IMR-90 (cell line): ENCODE measurements around the gene YPEL4.

Experiments used
- CEBPB ChIP-seq: IDR thresholded peaks from 2 replicates; pipeline ENCODE4 v1.6.1; 2012; ENCODE audit warnings: low read depth, low read length, improper control_type of control experiment
- CHD1 ChIP-seq: IDR thresholded peaks from 2 replicates; pipeline ENCODE4 v1.6.1; 2012; ENCODE audit warnings: low read depth, low read length, improper control_type of control experiment
- CTCF ChIP-seq: conservative IDR thresholded peaks from 2 replicates; pipeline ENCODE4 v1.5.1; 2012; ENCODE audit warnings: mild to moderate bottlenecking, low read depth, low read length, improper control_type of control experiment
- FOS ChIP-seq: fragments of 150-350 bp; IDR thresholded peaks from 2 replicates; pipeline ENCODE4 v1.6.1; 2016; ENCODE audit warnings: low read depth, low read length
- MAZ ChIP-seq: IDR thresholded peaks from 2 replicates; pipeline ENCODE4 v1.6.1; 2012; ENCODE audit warnings: low read depth, mild to moderate bottlenecking, low read length, improper control_type of control experiment, moderate library complexity, borderline replicate concordance
- NFE2L2 ChIP-seq: fragments of 150-350 bp; IDR thresholded peaks from 2 replicates; pipeline ENCODE4 v1.6.1; 2016; ENCODE audit warnings: low read depth, mild to moderate bottlenecking, low read length
- POLR2A ChIP-seq: IDR thresholded peaks from 2 replicates; pipeline ENCODE4 v1.6.1; 2012; ENCODE audit warnings: mild to moderate bottlenecking, low read depth, low read length
- TF ChIP-seq, protein P1 (sequence below): fragments of 150-350 bp; IDR thresholded peaks from 2 replicates; pipeline ENCODE4 v1.6.1; 2017; ENCODE audit warnings: mild to moderate bottlenecking, antibody characterized with exemption, low read length, low read depth

- TF ChIP-seq CTCF (no peak), POLR2A (no peak), FOS (no peak), NFE2L2 (no peak), MAZ (no peak), CHD1 (no peak), CEBPB (no peak)
- TF ChIP-seq, protein P1, sequence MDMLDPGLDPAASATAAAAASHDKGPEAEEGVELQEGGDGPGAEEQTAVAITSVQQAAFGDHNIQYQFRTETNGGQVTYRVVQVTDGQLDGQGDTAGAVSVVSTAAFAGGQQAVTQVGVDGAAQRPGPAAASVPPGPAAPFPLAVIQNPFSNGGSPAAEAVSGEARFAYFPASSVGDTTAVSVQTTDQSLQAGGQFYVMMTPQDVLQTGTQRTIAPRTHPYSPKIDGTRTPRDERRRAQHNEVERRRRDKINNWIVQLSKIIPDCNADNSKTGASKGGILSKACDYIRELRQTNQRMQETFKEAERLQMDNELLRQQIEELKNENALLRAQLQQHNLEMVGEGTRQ: no peak
Observed at GRCh38 chr11:57604296-57605027, 45.2 kb downstream of the YPEL4 start.
